GM12891 (cell line): ENCODE results near the gene SMPD1.

Source experiments
- POLR2A ChIP-seq: IDR thresholded peaks from 2 replicates; pipeline ENCODE4 v1.6.1; 2011; ENCODE audit warnings: low read depth, low read length, control low read depth
- POLR2AphosphoS5 ChIP-seq: IDR thresholded peaks from 2 replicates; pipeline ENCODE4 v1.6.1; 2011; ENCODE audit warnings: low read depth, low read length, control low read depth
- SPI1 ChIP-seq: IDR thresholded peaks from 2 replicates; pipeline ENCODE4 v1.6.1; 2011; ENCODE audit warnings: low read depth, low read length, control low read depth
- TAF1 ChIP-seq: IDR thresholded peaks from 2 replicates; pipeline ENCODE4 v1.6.1; 2011; ENCODE audit warnings: low read depth, low read length, control low read depth

DNA sequence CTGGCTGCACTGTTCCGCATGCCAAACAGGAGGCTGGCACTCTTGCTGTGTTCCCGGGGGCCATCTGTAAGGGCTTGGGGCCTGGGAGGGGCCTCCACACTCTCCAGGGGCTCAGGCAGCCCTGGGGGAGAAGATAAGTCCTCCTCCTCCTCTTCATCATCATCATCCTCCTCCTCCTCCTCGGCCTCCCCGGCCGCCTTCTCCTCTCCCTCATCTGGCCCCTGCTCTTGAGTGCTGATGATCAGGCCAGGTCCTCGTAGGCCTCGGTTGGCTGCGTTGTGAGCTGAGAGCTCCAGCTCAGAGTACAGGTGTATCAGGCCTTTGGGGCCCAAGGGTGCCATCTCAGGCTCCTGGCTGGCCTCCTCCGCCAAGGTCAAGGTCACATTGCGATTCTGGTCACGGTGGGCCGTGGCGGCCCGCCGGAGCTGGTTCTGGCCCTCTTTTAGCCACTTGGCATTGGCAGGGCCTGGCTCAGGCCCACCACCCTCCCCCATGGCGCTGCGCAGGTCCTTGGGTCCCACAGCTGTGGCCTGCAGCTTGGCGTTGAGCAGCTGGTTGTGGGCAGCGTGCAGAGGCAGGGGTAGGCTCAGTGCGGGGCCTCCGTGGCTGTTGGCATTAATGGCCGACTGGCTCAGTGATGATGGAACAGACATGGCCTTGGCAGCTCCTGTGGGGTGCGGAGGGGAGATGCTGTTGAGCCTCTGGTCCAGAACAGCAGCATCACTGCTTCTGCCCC lies 20.6 kb downstream of the SMPD1 start:
- TF ChIP-seq POLR2A (no peak), SPI1 (no peak), TAF1 (no peak), POLR2AphosphoS5 (no peak)
